GM23338 (cell line): ENCODE results near the gene TMTC2.

Experiments
- CREB1 ChIP-seq: fragments of 250-450 bp; sonication (Bioruptor Pico); IDR thresholded peaks from 2 replicates; pipeline ENCODE4 v1.5.0; 2020; ENCODE audit warnings: low read depth, mild to moderate bottlenecking, moderate library complexity
- EZH2 ChIP-seq: fragments of 200-600 bp; sonication (generic); IDR thresholded peaks from one replicate; pipeline ENCODE4 v1.8.0; 2017; ENCODE audit warnings: antibody characterized with exemption, mild to moderate bottlenecking, low read depth; ENCODE audit not compliant: unreplicated experiment
- EZH2phosphoT487 ChIP-seq: fragments of 200-600 bp; sonication (generic); IDR thresholded peaks from one replicate; pipeline ENCODE4 v1.8.1; 2018; ENCODE audit warnings: antibody characterized with exemption; ENCODE audit not compliant: unreplicated experiment
- JUNB ChIP-seq: IDR thresholded peaks from one replicate; pipeline ENCODE4 v1.6.1; 2016; ENCODE audit warnings: antibody characterized with exemption; ENCODE audit not compliant: unreplicated experiment
- NANOG ChIP-seq: IDR thresholded peaks from 2 replicates; pipeline ENCODE4 v1.6.1; 2016; ENCODE audit warnings: antibody characterized with exemption, borderline replicate concordance
- POLR2AphosphoS5 ChIP-seq: IDR thresholded peaks from 2 replicates; pipeline ENCODE4 v1.6.1; 2016; ENCODE audit warnings: antibody characterized with exemption, low read depth
- STAT1 ChIP-seq: IDR thresholded peaks from one replicate; pipeline ENCODE4 v1.6.1; 2016; ENCODE audit warnings: antibody characterized with exemption; ENCODE audit not compliant: unreplicated experiment
- TF ChIP-seq, protein P1 (sequence below), 2 experiments: fragments of 200-600 bp in 1 of 2; sonication (generic) in 1 of 2; conservative IDR thresholded peaks; 2 replicates each; pipeline versions ENCODE4 v1.5.1 to v1.6.1; 2016 to 2017; ENCODE audit warnings: antibody characterized with exemption in 2 of 2, low read depth in 2 of 2, mild to moderate bottlenecking in 2 of 2, moderate library complexity in 1 of 2
- TF ChIP-seq, protein P2 (sequence below): IDR thresholded peaks from one replicate; pipeline ENCODE4 v1.6.1; 2018; ENCODE audit warnings: antibody characterized with exemption; ENCODE audit not compliant: unreplicated experiment

DNA sequence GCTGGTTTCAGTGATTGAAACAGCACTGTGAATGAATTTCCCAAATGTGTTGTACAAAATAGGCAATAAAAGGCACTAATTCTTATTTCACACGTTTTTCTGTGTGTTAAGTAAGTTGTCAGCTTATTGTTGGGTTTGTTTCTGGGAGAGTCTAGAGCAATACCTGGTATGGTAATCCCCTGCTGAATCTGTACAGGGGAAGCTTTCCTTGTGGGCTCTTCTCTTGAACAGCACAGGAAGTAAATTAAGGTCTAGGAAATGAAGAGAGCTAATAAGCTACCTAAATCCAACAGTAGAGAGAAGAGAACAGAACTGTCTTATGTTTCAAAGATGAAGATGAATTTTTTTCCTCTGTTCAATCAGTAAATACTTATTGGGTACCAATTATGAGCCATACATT is 406.7 kb downstream of the TMTC2 start:
- TF ChIP-seq, protein P1, sequence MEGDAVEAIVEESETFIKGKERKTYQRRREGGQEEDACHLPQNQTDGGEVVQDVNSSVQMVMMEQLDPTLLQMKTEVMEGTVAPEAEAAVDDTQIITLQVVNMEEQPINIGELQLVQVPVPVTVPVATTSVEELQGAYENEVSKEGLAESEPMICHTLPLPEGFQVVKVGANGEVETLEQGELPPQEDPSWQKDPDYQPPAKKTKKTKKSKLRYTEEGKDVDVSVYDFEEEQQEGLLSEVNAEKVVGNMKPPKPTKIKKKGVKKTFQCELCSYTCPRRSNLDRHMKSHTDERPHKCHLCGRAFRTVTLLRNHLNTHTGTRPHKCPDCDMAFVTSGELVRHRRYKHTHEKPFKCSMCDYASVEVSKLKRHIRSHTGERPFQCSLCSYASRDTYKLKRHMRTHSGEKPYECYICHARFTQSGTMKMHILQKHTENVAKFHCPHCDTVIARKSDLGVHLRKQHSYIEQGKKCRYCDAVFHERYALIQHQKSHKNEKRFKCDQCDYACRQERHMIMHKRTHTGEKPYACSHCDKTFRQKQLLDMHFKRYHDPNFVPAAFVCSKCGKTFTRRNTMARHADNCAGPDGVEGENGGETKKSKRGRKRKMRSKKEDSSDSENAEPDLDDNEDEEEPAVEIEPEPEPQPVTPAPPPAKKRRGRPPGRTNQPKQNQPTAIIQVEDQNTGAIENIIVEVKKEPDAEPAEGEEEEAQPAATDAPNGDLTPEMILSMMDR (conservative IDR thresholded peaks at IDR 0.05; ENCODE audit: low read depth in 2 of 2): no peak
- TF ChIP-seq POLR2AphosphoS5: no peak
- no peak for TF ChIP-seq CREB1 (CRISPR knock-in tag)
- no peak for TF ChIP-seq JUNB
- TF ChIP-seq, protein P2, sequence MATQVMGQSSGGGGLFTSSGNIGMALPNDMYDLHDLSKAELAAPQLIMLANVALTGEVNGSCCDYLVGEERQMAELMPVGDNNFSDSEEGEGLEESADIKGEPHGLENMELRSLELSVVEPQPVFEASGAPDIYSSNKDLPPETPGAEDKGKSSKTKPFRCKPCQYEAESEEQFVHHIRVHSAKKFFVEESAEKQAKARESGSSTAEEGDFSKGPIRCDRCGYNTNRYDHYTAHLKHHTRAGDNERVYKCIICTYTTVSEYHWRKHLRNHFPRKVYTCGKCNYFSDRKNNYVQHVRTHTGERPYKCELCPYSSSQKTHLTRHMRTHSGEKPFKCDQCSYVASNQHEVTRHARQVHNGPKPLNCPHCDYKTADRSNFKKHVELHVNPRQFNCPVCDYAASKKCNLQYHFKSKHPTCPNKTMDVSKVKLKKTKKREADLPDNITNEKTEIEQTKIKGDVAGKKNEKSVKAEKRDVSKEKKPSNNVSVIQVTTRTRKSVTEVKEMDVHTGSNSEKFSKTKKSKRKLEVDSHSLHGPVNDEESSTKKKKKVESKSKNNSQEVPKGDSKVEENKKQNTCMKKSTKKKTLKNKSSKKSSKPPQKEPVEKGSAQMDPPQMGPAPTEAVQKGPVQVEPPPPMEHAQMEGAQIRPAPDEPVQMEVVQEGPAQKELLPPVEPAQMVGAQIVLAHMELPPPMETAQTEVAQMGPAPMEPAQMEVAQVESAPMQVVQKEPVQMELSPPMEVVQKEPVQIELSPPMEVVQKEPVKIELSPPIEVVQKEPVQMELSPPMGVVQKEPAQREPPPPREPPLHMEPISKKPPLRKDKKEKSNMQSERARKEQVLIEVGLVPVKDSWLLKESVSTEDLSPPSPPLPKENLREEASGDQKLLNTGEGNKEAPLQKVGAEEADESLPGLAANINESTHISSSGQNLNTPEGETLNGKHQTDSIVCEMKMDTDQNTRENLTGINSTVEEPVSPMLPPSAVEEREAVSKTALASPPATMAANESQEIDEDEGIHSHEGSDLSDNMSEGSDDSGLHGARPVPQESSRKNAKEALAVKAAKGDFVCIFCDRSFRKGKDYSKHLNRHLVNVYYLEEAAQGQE: no peak
- TF ChIP-seq EZH2: no peak
- no peak for TF ChIP-seq EZH2phosphoT487
- TF ChIP-seq STAT1: no peak
- TF ChIP-seq NANOG: no peak
